ENCODE measurements around the gene ANKFY1.
"Not testable (repeated sequence)": the region's sequence is repeated elsewhere in the genome, so short reads cannot be mapped to it uniquely, and the experiment has no call there.

Gene ANKFY1

DNA sequence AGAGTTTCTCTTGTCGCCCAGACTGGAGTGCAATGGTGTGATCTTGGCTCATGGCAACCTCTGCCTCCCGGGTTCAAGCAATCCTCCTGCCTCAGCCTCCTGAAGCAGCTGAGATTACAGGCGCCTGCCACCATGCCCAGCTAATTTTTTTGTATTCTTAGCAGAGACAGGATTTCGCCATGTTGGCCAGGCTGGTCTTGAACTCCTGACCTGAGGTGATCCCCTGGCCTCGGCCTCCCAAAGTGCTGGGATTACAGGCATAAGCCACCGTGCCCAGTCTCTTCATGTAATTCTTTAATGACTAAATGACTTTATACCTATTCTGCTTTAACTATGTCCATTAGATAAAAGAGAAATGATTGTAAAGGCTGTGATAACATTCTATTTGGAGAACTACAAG is 8.5 kb downstream of the ANKFY1 start:
- not testable (repeated sequence) for DNase-seq

DNA sequence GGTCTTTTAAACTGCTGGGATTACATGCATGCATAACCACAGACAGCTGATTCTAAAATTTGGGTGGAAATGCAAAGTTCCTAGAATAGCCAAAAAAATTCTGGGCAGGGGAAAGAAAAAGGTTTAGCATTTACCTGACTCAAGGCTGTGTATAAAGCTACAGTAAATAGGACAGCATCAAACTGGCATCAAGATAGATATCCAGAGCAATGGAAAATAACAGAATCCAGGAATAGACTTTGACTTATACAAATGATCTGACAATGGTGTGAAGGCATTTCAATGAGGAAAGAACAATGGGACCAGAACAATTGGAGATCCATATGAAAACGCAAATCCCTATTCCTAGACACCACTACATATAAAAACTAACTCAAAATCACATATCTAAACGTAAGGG is 12.9 kb downstream of the ANKFY1 start:
- no peak for DNase-seq

DNA sequence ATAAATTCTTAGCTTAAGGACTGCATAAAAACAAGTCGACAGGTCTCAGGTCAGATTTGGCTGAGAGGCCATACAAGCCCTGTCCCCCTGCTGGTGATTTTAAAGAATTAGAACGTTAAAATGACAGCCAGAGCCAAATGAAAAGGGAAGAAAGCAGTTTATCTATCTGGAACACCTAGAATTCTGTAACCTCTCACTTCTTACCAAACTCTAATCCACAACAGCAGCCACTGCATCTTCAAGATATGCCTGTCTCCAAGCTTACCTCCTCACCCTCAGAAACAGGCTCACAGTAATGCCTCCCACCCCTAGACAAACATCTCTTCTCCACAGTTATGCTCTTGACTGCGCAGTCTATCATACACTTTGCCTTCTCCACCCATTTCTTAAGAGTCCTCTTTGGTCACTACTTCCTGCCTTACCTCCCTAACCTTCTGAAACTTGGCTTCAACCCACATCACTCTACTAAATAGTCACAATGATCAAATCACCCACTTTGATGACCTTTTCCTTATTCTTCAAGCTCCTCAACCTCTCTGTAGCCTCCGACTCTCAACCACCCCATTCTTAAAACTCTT is 14.2 kb downstream of the ANKFY1 start:
- no peak for DNase-seq

DNA sequence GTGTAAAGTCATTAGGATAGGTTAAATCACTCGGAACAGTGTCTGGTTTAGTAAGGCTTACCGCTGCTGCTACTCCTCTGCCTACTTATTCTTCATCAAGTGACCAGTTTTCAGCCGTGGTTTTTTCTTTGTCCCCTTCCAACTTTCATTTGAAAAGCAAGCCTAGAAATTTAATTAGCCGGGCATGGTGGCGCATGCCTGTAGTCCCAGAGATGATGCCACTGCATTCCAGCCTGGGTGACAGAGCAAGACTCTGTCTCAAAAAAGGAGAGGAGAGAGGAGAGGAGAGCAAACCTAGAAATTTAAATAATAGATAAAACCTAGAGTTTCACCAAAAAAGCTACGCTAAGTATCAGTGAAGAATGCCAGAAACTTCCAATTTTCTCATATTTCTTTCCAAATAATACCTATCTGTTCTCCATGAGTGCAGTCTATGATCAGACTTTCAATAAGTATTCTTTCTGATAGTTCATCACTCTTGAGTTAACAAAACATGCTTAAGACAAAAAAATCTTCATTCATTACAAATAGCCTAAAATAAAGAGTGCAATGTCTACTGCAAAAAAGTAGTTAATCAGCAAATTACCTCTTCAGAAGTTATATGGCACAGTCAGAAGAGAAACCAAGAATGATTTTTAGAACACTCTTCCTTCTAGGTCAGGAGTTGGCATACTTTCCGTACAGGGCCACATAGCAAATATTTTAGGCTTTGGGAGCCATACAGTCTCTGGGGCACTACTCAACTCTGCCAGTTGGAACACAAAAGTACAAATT is 15.1 kb downstream of the ANKFY1 start:
- DNase-seq, result no peak

DNA sequence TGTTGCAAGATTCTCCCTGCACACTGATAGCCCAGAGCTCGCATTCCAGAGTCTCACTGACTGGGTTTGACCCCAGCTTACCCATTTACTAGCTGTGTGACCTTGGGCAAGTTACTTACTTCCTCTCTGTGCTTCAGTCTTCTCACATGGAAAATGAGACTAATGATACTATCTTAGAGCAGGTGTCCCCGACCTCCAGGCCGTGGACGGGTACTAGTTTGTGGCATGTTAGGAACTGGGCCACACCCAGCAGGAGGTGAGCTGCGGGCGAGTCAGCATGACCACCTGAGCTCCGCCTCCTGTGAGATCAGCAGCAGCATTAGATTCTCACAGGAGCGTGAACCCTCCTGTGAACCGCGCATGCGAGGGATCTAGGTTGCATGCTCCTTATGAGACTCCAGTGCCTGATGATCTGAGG is 15.8 kb downstream of the ANKFY1 start:
- no peak for DNase-seq

DNA sequence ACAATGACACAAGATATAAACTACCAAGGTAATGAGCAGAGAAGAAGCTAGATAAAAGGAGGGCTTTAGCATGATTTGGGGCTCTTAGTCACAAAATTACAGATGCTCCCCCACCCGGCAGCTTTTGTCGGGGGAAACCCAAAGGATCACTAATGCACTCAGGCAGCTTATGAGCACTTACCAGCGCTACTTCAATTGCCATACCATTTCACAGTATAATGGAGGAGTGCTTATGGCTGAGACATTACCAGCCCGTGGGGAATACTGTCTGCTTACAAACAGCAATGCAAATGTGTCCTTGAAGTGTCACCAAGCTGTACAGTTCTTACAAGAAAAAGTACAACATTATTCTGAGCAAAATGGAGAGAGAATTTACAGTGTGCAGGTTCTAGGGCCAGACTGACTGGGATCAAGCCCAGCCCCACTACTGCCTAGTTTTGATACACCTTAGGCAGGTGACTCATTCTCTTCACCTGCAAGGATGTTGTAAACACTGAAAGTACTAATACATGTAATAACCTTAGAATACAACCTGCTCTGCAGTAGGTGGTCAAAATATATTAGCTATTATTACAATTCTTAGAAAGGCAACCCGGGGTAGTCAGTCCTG is 16.3 kb downstream of the ANKFY1 start:
- no peak for DNase-seq

DNA sequence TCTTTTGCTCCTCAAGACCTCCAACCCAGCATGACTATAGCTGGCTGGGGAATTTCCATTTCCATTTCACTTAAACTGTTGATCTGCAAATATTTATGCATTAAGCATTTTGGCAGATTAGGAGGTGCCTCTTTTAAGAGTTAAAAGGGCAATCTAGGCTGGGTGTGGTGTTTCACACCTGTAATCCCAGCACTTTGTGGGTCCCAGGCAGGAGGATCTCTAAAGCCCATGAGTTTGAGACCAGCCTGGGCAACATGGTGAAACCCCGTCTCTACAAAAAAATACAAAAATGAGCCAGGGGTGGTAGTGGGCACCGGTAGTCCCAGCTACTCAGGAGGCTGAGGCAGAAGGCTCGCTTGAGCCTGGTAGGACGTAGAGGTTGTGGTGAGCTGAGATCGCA is 17.1 kb downstream of the ANKFY1 start:
- no peak for DNase-seq

DNA sequence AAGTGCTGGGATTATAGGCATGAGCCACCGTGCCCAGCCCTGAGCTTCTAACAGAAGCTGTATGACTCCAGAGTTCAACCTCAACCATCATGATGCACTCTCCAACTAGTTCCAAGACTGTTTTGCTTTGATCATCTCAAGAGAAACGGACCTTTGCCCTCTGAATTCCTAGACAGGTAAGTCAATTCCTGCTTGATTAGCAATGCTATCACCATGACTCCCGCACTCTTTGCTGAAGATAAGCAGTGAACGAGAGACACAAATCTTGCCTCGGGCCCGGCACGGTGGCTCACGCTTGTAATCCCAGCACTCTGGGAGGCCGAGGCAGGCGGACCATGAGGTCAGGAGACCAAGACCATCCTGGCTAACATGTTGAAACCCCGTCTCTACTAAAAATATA is 22.2 kb downstream of the ANKFY1 start:
- no peak for DNase-seq

DNA sequence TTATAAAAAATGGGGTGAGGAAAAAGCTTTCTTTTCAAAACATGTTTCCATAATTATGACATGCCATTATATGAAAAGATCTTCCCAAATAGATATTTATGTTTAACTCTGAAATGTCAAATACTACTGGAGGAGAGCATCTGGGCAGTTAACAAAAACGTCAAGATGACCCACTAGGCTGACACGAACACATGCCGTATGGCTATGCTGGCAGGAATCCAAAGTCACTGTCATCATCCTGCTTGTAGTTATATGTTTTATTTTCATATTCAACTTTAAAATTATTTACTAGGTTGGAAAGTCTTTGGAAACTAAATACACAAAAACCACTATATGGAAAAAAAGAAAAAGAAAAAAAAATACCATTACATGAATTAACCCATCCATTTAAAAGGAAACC is 27.3 kb downstream of the ANKFY1 start:
- no peak for DNase-seq

DNA sequence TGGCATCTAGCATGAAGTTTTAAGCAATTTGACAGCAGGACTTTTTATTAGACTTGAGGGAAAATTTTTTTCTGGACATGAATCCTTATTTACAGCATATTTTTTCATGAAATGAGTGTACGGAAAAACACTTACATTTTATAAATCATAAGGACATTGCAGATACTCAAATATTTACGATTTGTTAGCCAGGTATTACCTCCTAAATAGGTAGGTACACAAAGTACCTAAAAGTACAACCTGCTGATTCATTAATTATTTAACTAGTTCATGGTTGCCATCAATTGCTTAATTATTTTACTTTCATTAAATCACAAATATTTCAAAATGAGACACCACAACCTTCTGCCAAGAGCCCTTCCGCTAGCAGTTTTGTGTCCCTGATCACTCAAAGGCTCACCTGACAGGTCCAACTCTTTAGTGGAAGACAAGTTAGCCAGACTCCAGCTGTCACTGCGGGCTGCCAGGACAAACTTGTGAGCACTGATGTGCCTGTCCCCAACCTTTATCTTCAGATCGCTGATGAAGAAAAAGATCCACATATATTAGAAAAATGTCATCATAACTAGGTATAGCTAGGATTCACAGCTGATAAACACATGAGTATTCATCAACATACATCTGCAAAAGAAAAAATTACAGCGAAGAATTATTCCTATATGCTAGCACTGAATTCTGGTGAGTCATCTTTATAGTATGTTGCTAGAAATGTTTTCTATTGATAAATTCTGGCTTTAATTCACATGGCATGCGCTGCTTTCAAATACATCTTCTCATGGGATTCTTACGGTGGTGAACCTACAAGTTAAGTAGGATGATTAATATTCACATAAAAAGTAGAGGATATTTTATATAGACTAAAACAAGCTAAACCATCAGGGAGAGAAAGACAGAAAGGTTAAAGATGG is 28.2 kb downstream of the ANKFY1 start:
- no peak for DNase-seq

DNA sequence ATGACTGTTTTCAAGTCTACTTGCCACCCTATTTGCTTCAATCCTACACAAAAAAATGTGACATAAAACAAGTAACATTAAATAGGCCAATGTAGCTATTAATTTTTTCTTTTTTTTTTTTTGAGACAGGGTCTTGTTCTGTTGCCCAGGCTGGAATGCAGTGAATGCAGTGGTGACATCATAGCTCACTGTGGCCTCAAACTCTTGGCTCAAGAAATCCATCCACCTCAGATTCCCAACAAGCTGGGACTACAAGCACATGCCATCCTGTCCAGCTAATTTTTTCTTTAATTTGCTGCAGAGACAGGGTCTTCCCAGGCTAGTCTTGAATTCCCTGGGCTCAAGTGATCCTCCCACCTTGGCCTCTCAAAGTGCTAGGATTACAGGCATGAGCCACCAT is 29.4 kb downstream of the ANKFY1 start:
- no peak for DNase-seq

DNA sequence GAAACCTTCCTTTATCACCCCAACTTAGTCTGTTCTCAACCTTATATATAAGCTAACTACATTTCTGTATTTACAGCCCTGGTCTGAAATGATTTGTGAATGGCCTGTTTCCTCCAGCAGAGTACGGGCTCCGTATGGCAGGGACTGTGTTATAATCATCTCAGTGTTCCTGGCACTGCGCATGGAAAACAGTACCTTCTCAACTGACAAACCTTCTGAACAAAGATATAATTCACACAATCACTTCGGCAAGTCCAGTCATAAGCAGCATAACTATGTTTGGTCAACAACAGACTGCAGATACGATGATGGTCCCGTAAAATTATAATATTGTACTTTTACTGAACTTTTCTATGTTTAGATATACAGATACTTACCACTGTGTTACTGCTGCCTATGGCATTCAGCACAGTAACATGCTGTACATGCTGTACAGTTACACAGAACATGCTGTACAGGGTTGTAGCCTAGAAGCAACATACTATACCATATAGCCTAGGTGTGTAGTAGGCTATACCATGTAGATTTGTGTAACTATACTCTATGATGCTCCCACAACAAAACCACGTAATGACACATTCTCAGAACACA is 30.0 kb downstream of the ANKFY1 start:
- DNase-seq, result no peak

DNA sequence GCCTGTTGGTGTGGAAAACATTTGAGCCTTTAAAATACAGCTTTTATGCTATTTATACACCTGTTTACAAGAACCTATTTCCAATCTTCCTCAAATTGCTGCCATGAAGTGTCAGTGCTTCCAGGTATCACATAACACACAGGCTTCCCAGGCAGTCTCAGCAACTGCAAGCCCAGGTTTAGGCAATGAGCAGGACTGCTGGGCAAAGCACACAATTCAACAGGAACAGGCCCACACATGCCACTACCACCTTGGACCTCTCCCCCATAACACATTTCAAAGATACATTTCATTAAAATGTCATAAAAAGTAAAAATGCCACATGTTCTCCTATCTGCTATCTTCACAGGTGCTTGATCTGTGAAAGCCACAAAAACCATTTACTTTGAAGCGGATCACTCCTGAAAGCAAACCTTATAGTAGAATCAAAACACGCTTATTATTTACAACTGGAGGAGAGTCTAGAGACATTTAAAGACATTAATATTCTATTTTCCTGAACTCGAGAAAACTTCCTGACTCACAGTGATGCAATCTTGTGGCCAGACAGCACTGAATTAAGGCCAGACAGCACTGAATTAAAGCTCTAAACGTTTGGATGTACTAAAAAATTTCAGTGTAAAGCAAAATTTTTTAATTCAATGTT is 31.5 kb downstream of the ANKFY1 start:
- no peak for DNase-seq

DNA sequence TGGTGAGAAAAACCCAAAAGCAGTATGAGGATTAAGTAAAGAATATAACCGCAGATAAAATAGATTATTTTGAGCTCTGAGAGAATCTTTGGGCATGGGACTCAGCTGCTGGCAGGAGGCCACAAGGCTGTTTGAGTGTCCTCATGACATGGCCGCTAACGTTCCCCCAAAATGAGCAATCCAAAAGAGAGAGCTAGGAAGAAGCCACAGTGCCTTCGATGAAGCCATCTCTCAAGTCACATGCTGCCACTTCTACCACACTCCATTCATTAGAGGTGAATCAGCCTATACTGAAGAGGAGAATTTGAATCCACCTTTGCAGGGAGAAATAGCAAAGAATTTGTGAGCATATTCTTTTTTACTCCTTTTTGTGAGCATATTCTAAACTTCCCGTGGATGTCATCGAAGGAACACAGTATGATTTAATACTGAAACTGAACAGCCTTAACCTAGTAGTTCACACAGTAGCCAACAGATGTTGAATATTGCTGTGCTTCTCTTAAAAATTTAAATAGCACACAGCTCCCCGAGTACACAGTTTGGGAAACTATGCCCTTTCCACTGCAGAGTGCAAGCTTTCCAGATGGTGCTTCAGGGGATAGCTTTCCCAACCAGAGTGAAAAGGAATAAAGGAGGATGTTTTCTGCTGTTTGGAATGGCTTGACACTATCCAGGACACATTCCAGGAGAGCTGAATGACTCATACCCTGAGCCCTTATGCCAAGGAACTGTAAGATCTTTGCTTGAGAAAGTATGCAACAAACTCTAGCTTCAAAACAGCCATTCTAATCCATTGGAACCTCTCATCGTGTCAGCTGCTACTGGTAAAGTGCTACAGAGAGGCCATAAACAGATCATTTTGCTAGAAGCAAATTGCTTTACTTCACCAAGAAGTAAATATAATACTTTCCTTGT is 33.9 kb downstream of the ANKFY1 start:
- no peak for DNase-seq

DNA sequence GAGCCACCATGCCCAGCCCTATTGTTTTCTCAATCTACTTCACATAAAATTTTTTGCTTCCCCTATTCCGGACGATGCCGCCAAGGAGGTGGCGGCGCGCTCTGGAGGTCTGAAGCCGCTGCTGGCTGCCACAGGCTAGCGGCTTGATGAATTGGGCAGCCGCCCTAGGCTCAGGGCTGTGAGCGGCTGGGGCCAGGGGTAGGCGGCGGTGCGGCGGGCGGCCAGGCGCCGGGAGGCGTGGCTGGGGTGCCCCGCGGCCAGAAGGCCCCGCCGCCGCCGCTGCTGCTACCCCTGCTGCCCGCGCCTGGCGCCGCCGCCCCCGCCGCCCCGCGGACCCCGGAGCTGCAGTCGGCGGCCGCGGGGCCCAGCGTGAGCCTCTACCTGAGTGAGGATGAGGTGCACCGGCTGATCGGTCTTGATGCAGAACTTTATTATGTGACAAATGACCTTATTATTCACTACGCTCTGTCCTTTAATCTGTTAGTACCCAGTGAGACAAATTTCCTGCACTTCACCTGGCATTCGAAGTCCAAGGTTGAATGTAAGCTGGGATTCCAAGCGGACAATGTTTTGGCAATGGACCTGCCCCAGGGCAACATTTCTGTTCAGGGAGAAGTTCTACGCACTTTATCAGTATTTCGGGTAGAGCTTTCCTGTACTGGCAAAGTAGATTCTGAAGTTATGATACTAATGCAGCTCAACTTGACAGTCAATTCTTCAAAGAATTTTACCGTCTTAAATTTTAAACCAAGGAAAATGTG is 41.7 kb downstream of the ANKFY1 start:
- DNase-seq, result no peak

DNA sequence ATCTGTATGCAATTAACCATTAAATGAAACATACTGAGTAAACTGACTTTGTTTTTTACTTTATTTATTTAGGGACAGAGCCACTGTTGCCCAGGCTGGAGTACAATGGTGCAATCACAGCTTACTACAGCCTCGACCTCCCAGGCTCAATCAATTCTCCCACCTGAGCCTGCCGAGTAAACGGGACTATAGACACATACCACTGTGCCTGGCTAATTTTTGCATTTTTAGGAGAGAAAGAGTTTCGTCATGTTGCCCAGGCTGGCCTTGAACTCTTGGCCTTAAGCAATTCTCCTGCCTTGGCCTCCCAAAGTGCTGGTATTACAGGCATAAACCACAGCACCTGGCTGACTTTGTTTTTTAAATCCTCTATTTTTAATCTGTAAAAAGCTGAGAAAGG is 42.6 kb downstream of the ANKFY1 start:
- no peak for DNase-seq

DNA sequence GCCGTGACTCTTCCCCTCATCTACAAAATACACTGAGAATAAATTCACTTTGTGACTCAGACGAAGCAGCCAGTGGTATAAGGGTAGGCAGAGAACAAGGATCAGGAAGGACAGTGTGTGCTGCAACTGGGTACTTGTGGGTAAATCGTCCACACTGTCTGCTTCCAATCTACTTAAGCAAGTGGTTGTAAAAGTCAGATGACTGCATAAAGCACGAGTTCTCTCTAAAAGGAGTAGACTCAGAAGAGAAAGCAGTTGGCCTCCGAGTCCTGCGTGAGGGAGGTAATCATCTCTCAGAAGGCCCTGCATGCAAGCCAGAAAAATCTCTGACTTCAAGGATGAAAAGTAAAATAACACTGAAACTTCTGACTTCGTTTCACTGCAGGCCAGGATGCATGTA is 43.1 kb downstream of the ANKFY1 start:
- DNase-seq, result no peak

DNA sequence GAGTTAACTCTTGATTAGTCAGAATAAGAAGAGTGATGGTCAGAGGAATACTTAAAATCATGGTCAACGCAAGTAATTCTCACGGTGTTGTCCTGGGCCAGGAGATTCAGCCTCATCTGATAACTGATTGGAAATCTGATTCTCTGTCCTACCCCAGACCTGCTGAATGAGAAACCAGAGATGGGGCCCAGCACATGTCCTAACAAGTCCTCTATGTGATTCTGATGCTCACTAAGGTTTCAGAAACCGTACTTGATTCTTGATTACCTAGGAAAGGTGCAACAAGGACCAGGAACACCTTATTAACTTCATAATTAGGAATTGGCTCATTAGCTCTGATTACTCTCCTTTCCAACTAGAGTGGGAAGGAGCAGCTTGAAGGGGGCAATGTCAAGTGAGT is 44.5 kb downstream of the ANKFY1 start:
- no peak for DNase-seq

DNA sequence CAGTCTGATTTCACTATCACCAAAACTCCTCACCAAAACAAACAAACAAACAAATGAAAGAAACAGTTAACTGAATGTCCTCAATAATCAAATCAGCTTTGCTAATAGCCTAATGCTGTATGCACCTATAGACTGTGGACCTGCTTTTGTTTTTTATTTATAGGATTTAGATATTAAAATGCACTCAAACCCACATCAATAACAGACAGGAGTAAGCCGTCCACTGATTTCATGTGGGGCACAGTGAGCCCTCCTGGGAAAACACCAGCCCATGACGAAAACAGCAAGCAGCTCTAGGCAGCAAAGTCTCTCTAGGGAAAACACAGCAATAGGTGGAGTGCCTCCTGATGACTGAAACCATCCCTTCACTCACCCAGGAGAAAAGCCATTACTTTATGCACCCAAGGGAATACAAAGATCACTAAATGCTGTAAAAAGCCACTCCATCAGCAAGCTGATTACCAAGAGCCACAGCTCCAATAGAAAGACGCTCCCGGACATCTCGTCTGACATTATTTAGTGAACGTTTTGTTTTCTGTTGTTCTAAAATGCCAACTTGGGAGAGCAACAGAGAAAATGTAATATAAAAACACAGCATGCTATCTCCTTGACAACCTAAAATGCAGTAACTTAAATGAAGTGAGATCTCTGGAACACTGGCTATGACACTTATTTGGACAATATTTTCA is 47.8 kb downstream of the ANKFY1 start:
- DNase-seq, result no peak

DNA sequence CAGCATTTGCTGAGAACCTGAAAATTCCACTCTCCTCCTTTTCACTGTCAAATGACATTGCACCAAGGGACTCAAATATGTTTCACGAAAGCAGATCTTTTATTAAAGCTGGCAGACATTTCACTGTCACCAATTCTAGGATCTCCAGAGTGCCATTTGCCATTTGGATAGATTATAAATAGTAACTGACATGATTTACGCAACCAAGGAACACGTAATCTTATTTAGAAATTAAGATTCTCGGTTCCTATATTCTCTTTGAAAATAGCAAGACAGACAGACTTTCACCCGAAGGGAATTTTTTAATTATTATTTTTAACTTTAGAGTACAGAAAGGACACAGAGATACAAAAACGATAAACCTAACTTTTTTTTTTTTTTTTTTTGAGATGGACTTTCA is 49.6 kb downstream of the ANKFY1 start:
- no peak for DNase-seq
